GM19023 (cell line): ENCODE measurements around the gene MRPL27.

Source experiments
- ATAC-seq: cut with Tn5 transposase; IDR thresholded peaks from one replicate; pipeline ENCODE4 v1.9.1; 2021; ENCODE audit warnings: mild to moderate bottlenecking, moderate library complexity; ENCODE audit not compliant: unreplicated experiment

The MRPL27 gene

GRCh38 chr17:50361561-50362480 is 11.2 kb downstream of the MRPL27 start:
- peak; percentile 67 for ATAC-seq

DNA sequence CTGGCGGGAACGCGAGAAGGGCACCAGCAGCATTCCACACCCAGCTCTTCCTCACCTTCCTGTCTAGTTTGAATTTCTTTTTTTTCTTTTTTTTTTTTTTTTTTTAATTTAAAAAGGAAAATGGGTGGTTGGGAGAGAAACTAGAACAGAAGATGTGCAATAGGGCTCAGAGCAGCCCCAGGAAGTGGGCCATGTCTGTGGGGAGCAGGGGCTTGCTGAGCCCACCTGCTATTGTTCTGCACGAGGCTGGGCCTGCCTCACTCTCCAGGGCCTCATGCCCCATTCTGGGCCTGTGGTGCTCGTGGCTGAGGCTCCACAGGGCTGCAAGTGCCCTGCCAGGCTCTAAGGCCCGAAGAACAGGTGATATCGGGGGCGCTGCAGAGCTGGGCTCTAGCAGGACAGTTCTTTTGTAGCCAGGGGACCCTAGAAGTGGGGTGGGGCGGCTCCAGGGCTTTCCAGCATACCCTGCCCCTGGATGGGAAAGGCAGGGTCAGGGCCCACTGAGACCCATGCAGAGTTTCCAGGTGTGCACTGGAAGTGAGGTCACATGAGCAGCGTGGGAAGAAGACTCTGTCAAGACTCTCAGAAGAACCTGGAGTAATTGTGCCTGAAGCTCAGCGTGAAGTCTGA is 12.4 kb downstream of the MRPL27 start:
- no peak for ATAC-seq

DNA sequence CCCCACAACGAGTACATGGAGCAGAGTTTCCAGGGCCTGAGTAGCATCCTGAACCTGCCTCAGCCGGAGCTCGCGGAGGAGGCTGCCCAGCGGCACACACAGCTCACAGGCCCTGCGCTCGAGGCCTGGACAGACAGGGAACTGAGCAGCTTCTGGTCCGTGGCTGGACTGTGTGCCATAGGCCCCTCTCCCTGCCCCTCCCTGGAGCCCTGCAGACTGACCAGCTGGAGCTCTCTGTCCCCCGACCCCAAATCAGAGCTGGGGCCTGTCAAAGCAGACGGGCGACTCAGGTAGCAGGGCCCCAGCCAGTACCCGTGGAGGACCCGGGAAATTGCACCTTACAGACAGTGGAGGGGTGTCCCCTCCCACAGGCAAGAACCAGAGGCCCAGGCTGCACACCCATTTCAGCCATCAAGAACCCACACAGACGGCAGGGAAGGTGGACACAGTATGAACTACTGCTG is 13.0 kb downstream of the MRPL27 start:
- ATAC-seq = no peak

- ATAC-seq = no peak
Measured at GRCh38 chr17:50359005-50359699, 13.8 kb downstream of the MRPL27 start.

- no peak for ATAC-seq
Measured at GRCh38 chr17:50358177-50358576, 14.8 kb downstream of the MRPL27 start.

DNA sequence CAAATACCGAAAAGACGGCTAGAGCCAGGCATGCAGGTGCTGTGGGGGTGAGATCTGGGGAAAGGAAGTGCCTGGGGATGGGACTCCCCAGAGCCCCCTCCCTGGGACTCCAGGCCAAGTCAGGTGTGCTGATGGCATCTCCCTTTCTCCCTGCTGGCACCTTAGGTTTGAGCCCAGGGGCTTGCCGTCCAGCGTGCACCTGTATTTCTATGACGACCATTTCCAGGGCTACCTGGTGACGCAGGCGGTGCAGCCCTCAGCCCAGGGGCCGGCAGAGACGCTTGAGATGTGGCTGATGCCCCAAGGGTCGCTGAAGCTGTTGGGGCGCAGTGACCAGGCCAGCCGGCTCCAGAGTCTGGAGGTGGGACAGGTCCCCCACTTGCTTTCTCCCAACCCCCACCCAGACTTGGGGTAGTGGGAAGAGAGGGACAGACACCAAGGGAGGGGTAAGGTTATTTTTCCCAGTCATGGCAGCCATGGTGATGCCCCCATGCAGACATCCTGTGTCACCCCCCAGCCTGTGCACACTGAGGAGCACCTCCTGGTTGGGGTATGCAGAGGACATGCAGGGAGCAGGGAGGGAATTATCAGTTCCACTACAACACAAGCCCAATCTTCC is 16.0 kb downstream of the MRPL27 start:
- ATAC-seq = no peak

DNA sequence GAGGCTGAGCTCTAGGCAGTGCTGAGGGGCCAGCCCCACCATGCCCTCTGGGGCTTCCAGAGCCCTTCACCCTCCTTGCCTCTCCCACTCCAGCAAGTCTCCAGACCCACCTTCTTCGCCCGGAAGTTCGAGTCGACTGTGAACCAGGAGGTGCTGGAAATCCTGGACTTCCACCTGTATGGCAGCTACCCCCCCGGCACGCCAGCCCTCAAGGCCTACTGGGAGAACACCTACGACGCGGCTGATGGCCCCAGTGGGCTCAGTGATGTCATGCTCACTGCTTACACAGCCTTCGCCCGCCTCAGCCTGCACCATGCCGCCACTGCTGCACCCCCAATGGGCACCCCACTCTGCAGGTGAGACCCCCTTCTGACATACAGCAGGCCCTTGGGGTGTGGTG is 16.6 kb downstream of the MRPL27 start:
- no peak for ATAC-seq

DNA sequence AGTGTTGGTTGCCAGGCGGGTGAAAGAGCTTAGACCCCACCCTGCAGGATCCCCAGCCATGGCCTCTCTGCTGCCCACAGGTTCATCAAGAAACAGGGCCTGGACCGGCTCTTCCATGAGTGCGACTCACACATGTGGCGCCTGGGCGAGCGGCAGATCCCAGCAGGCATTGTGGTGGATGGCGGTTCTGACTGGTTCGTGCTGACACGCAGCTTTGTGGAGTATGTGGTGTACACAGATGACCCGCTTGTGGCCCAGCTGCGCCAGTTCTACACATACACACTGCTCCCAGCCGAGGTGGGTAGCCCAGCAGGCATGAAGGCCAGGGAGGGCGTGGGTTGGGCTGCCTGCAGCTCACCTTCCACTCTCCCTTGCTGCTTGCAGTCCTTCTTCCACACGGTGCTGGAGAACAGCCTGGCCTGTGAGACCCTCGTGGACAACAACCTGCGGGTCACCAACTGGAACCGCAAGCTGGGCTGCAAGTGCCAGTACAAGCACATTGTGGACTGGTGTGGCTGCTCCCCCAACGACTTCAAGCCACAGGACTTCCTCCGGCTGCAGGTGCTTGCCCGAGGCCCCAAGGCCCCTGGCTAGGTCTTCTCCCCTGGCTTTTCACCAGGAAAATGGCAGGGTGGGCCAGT is 17.2 kb downstream of the MRPL27 start:
- ATAC-seq = no peak

DNA sequence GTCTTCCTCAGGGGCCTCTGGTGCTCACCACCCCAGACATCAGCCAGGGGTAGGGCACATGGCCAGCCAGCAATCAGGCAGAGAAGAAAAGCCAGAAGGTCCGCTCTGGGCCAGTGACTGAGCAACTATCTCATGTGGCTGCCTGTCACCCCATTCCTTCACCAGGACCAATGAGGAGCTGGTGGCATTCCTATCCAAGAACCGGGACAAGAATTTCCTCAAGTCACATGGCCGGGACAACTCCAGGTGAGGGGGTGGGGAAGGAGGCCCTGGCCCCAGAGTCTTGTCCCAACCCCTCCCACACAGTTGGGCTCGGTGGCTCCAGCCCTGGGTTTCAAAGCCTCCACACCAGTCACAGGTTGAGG is 17.7 kb downstream of the MRPL27 start:
- no peak for ATAC-seq

GRCh38 chr17:50354776-50355175 is 18.2 kb downstream of the MRPL27 start:
- ATAC-seq = no peak

- no peak for ATAC-seq
Measured at GRCh38 chr17:50354198-50354597, 18.8 kb downstream of the MRPL27 start.

DNA sequence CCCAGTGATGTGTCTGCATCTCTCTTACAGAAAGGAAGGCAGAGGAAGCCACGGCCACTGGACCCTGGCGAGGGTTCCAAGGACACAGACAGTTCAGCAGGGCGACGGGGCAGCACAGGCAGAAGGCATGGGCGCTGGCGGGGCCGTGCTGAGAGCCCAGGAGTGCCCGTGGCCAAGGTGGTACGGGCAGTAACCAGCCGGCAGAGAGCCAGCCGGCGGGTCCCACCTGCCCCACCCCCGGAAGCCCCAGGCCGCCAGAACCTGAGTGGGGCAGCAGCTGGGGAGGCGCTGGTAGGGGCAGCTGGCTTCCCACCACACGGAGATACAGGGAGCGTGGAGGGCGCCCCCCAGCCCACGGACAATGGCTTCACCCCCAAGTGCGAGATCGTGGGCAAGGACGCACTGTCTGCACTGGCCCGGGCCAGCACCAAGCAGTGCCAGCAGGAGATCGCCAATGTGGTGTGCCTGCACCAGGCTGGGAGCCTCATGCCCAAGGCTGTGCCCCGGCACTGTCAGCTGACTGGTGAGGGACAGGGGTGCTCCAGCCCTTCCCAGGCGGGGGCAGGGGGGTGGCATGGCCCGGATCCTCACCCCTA is 19.3 kb downstream of the MRPL27 start:
- ATAC-seq = no peak

DNA sequence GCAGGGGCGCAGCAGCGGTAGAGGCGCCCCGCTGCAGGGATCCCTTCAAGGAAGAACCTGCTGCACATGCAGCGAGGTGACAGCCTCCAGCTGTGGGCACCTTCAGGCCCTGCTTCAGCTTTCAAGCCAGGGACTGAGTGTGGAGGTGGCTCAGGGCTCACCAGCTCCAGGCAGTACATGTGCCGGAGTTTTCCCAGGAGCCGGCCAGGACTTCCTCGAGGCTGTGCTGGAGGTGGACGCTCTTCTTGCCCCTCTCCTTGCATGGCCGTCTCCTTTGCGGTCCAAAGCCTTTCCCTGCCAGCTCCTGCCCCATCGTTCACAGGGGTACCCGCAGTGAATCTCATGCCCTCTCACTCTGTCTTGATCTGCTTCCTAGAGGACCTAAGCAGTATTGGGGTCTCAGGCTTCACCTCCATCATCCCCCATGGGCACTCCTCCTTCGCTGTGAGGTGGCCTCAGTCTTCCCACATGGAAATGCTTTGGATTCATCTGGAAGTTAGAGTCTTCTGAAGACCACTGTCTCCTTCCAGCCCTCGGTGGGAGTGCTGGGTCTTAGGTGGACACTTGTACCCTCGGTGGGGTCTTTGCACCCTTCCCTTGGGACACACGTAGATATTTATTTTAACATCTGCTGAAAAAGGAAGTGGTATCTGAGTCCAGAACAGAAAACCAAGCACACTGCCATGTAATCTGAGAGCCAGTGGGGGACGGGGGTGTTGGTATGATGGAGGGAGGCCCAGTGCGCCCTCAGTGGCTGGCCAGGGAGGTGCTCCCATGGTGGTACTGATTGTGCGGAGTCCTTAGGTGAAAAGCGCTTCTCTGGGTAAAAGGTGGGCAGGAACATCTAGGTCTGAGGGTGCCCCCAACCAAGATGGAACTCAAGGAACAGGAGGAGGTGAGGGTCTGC is 20.0 kb downstream of the MRPL27 start:
- no peak for ATAC-seq

- no peak for ATAC-seq
Measured at GRCh38 chr17:50352072-50352692, 20.8 kb downstream of the MRPL27 start.

DNA sequence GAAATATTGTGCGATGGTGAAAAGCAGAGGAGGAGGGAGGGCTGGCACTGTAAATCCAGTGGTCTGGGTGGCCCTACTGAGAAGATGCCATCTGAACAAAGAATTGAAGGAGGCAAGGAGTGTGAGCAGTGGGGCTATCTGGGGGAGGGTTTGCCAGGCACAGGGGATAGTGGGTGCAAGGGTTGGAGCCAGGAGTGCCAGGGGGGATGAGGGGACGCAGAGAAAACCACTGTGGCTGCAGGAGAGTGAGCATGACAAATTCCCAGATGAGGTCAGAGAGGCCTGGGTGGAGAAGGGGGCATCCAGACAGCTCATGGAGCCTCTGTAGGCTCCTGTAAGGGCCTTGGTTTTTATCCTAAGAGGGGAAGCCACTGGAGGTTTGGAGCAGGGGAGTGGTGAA is 22.3 kb downstream of the MRPL27 start:
- no peak for ATAC-seq

- ATAC-seq = no peak
Measured at GRCh38 chr17:50349243-50349600, 23.8 kb downstream of the MRPL27 start.

GRCh38 chr17:50348522-50349242 is 24.3 kb downstream of the MRPL27 start:
- no peak for ATAC-seq

DNA sequence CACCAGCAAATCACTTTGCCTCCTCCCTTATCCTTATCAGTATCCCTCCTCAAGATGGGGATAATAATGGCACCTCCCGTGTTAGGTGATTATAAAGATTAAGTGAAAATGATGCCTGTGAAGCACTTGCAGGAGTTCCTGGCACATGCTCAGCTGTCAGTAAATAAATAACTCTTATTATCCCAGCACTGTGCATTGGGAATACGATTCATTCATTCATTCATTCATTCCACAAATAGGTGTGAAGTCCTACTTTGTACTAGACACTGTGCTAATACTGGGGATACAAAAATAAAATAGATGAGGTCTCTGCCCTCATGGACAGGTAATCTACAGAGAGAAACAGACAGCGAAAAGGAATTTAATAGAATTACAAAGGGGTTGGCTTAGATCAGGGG is 25.1 kb downstream of the MRPL27 start:
- ATAC-seq = no peak
